Motor neuron (in vitro differentiated cells): ENCODE measurements around the gene CELA1. TPM values are rescaled to one million over a fixed set of nuclear protein-coding genes. Genes with fewer than 3 reads are reported as not detected.

Source experiments
- ATAC-seq, 8 experiments: fragments of 200-7000 bp; cut with Tn5 transposase; replicated peaks in 6 of 8; 2 replicates each; pipeline ENCODE4 v1.8.0; 2021; ENCODE audit warnings: mild to moderate bottlenecking in 8 of 8, moderate library complexity in 8 of 8
- H3K27ac ChIP-seq, 2 donors: fragments of 250-450 bp; sonication (Bioruptor Pico); 2 replicates each; pipeline ENCODE4 v1.9.0; 2021; ENCODE audit warnings: antibody characterized with exemption in 2 of 2, mild to moderate bottlenecking in 2 of 2, moderate library complexity in 1 of 2
- H3K4me1 ChIP-seq, 2 donors: fragments of 250-450 bp; sonication (Bioruptor Pico); replicated peaks in 1 of 2; 2 replicates each; pipeline ENCODE4 v1.6.1; 2021; ENCODE audit warnings: antibody characterized with exemption in 2 of 2, mild to moderate bottlenecking in 2 of 2, moderate library complexity in 1 of 2
- H3K4me3 ChIP-seq, 5 donors: fragments of 250-450 bp; sonication (Bioruptor Pico); 2 replicates each; pipeline ENCODE4 v1.9.0; 2021; ENCODE audit warnings: antibody characterized with exemption in 5 of 5, mild to moderate bottlenecking in 5 of 5, moderate library complexity in 4 of 5
- WGBS, 10 experiments: fragments of 450-650 bp; shearing (Covaris generic); methylation state at CpG; one replicate each; pipeline ENCODE4 v1.0.0; 2022; 5-methylcytosine and 5-hydroxymethylcytosine counted together
- in situ Hi-C, 9 experiments: fragments of 400-800 bp; cut with MboI; loops; one replicate each; pipeline ENCODE4 v1.15.0; 2021; ENCODE audit warnings: low sequenced_read_pairs in 9 of 9, low pct_unique_long_range_greater_than_20kb in 2 of 9; ENCODE audit not compliant: unreplicated experiment in 9 of 9
- total RNA-seq, 8 experiments: library from RNA; unstranded; fragments of 300-600 nt; gene quantifications; 2 replicates each; pipeline versions ENCODE4 v1.2.3 to v1.2.4, GENCODE V29; 2022

Gene CELA1
- total RNA-seq, 8 experiments from 2014 or later, result not detected

- H3K27ac ChIP-seq, result no peak overlapping the region
- H3K4me1 ChIP-seq, result no peaks in the 10 kb centered on the region
- WGBS, 10 experiments, result 40 to 100% (median 87%) methylated on average over 1 to 3 of the region's 4 CpGs; no CpG with 5 or more reads in 4 of the 10 experiments
- in situ Hi-C loops, result no loop called here
- peak in 3 of 8 experiments; percentile 12 to 55 (median 37) for ATAC-seq
- H3K4me3 ChIP-seq, result no peak overlapping the region
Observed at GRCh38 chr12:51281202-51281924, 65.1 kb downstream of the CELA1 start.

Other genes starting within 250 kb of the CELA1 start
- 10 to 100 TPM; 11.3 to 54.6 (median 24.3) TPM for gene TFCP2, start 173.5 kb downstream of the CELA1 start, total RNA-seq
- gene POU6F1, start 128.6 kb downstream of the CELA1 start, total RNA-seq, result 10 to 100 TPM in 2 of 8 experiments, 1 to 10 TPM in 6; 3.2 to 28.7 (median 6.0) TPM
- 100 to 1,000 TPM in 6 of 8 experiments, 10 to 100 TPM in 2; 71.0 to 185 (median 128) TPM for gene DAZAP2, start 107.9 kb downstream of the CELA1 start, total RNA-seq
- gene SMAGP, start 76.3 kb downstream of the CELA1 start, total RNA-seq, result 100 to 1,000 TPM in 1 of 8 experiments, 10 to 100 TPM in 2, 1 to 10 TPM in 4, under 1 TPM in 1; 0.79 to 110 (median 2.9) TPM
- gene BIN2, start 22.5 kb downstream of the CELA1 start, total RNA-seq, result 1 to 10 TPM in 3 of 8 experiments, under 1 TPM in 2, not detected in 3; 0.14 to 3.0 (median 1.1) TPM
- gene GALNT6, start 44.7 kb upstream of the CELA1 start, total RNA-seq, result 10 to 100 TPM in 3 of 8 experiments, under 1 TPM in 2, not detected in 3; 0.07 to 91.6 (median 50.3) TPM
- gene SLC4A8, start 78.2 kb upstream of the CELA1 start, total RNA-seq, result 10 to 100 TPM in 5 of 8 experiments, 1 to 10 TPM in 3; 5.8 to 26.3 (median 19.8) TPM
- gene SCN8A, start 244.6 kb upstream of the CELA1 start, total RNA-seq, result 10 to 100 TPM in 6 of 8 experiments, 1 to 10 TPM in 2; 4.5 to 35.3 (median 14.4) TPM